Kidney epithelial cell (primary cell): ENCODE data around the gene ADGRL4. TPM values are rescaled to one million over a fixed set of nuclear protein-coding genes. Genes with fewer than 3 reads are reported as not detected.
A peak's percentile ranks its signal among the peaks of the same experiment; 100 is the strongest.
"Not testable (repeated sequence)": the region's sequence is repeated elsewhere in the genome, so short reads cannot be mapped to it uniquely, and the experiment has no call there.

ENCODE experiments used
- DNase-seq: peaks from one replicate; pipeline ENCODE4 v3.0.0-alpha.2; 2010; ENCODE audit warnings: low read depth
- H3K27me3 ChIP-seq: 2 replicates; pipeline ENCODE4 v1.6.0; 2011; ENCODE audit warnings: low read length; ENCODE audit not compliant: control insufficient read depth, insufficient read depth
- H3K36me3 ChIP-seq: 2 replicates; pipeline ENCODE4 v1.5.1; 2011; ENCODE audit warnings: low read length; ENCODE audit not compliant: control insufficient read depth, insufficient read depth
- H3K4me3 ChIP-seq: 2 replicates; pipeline ENCODE4 v1.5.1; 2011; ENCODE audit warnings: low read depth, mild to moderate bottlenecking, control low read depth, low read length
- CTCF ChIP-seq: IDR thresholded peaks from 2 replicates; pipeline ENCODE4 v1.5.1; 2011; ENCODE audit warnings: mild to moderate bottlenecking, moderate library complexity, low read length, control low read depth, inconsistent platforms; ENCODE audit not compliant: insufficient read depth, poor library complexity, severe bottlenecking
- total RNA-seq: library from RNA; depleted of rRNA; stranded (reverse); fragments of >200 nt; gene quantifications from 2 replicates; pipeline ENCODE4 v1.2.3, GENCODE V29; 2015

Gene ADGRL4
- total RNA-seq, 1 donor from 2014 or later = 21.8 TPM

- no peaks in the 10 kb centered on the region for H3K36me3 ChIP-seq
- no peak for TF ChIP-seq CTCF
- H3K27me3 ChIP-seq = no peaks in the 10 kb centered on the region
- no peak for DNase-seq
- H3K4me3 ChIP-seq = no peak overlapping the region
These were observed 111.7 kb downstream of the ADGRL4 start for GRCh38 chr1:78894811-78895210.

GRCh38 chr1:78892260-78892840 is 114.2 kb downstream of the ADGRL4 start:
- Histone ChIP-seq H3K36me3 (no peaks in the 10 kb centered on the region), H3K4me3 (no peak overlapping the region), H3K27me3 (no peaks in the 10 kb centered on the region)
- TF ChIP-seq CTCF = no peak
- DNase-seq = no peak

GRCh38 chr1:78887458-78887857 is 119.1 kb downstream of the ADGRL4 start:
- no peak overlapping the region for H3K4me3 ChIP-seq
- no peak for DNase-seq
- H3K27me3 ChIP-seq = no peaks in the 10 kb centered on the region
- no peak for TF ChIP-seq CTCF
- no peaks in the 10 kb centered on the region for H3K36me3 ChIP-seq

- TF ChIP-seq CTCF = no peak
- H3K27me3 ChIP-seq = no peaks in the 10 kb centered on the region
- no peak overlapping the region for H3K4me3 ChIP-seq
- no peaks in the 10 kb centered on the region for H3K36me3 ChIP-seq
- DNase-seq = no peak
These were observed 121.7 kb downstream of the ADGRL4 start for GRCh38 chr1:78884685-78885452.

- no peak for TF ChIP-seq CTCF
- DNase-seq = no peak
- H3K27me3 ChIP-seq = no peaks in the 10 kb centered on the region
- H3K36me3 ChIP-seq = no peaks in the 10 kb centered on the region
- no peak overlapping the region for H3K4me3 ChIP-seq
These were observed 126.3 kb downstream of the ADGRL4 start for GRCh38 chr1:78880223-78880622.

- not testable (repeated sequence) for H3K4me3 ChIP-seq, H3K27me3 ChIP-seq, DNase-seq, H3K36me3 ChIP-seq
These were observed 130.5 kb downstream of the ADGRL4 start for GRCh38 chr1:78875986-78876385.

- H3K36me3 ChIP-seq, H3K4me3 ChIP-seq, H3K27me3 ChIP-seq: not testable (repeated sequence)
- DNase-seq = peak; percentile 37
These were observed 133.7 kb downstream of the ADGRL4 start for GRCh38 chr1:78872801-78873200.
